SK-N-SH treated with all-trans-retinoic acid at 6 μM for 48 hours (cell line): Measurements from ENCODE around the gene HSPB2.
"Not testable (repeated sequence)": the region's sequence is repeated elsewhere in the genome, so short reads cannot be mapped to it uniquely, and the experiment has no call there.

ENCODE experiments used
- ATAC-seq: fragments of 200-7000 bp; cut with Tn5 transposase; 3 replicates; pipeline ENCODE4 v1.9.1; 2020; ENCODE audit warnings: mild to moderate bottlenecking, moderate library complexity
- ARNTL ChIP-seq: fragments of 450-650 bp; formaldehyde crosslinking; IDR thresholded peaks from 2 replicates; pipeline ENCODE4 v1.5.0; 2020; ENCODE audit warnings: low read depth, mild to moderate bottlenecking, moderate library complexity, borderline replicate concordance
- BACH2 ChIP-seq: fragments of 250-450 bp; sonication (Bioruptor Pico); IDR thresholded peaks from 2 replicates; pipeline ENCODE4 v1.9.0; 2021; ENCODE audit warnings: mild to moderate bottlenecking, borderline replicate concordance
- CSDC2 ChIP-seq: fragments of 250-450 bp; sonication (Bioruptor Pico); IDR thresholded peaks from 2 replicates; pipeline ENCODE4 v1.5.0; 2020; ENCODE audit warnings: mild to moderate bottlenecking, moderate library complexity
- ESRRG ChIP-seq: fragments of 250-450 bp; sonication (Bioruptor Pico); IDR thresholded peaks from 2 replicates; pipeline ENCODE4 v1.6.1; 2021; ENCODE audit warnings: mild to moderate bottlenecking
- GLIS3 ChIP-seq: fragments of 250-450 bp; sonication (Bioruptor Pico); IDR thresholded peaks from 2 replicates; pipeline ENCODE4 v1.5.0; 2020; ENCODE audit warnings: mild to moderate bottlenecking, moderate library complexity
- ISL1 ChIP-seq: fragments of 250-450 bp; sonication (Bioruptor Pico); IDR thresholded peaks from 2 replicates; pipeline ENCODE4 v2.1.2; 2022; ENCODE audit warnings: mild to moderate bottlenecking, moderate library complexity
- PPARA ChIP-seq: fragments of 250-450 bp; sonication (Bioruptor Pico); IDR thresholded peaks from 2 replicates; pipeline ENCODE4 v1.5.0; 2020; ENCODE audit warnings: mild to moderate bottlenecking, borderline replicate concordance
- SNAI2 ChIP-seq: fragments of 250-450 bp; sonication (Bioruptor Pico); IDR thresholded peaks from 2 replicates; pipeline ENCODE4 v1.5.0; 2020; ENCODE audit warnings: mild to moderate bottlenecking, moderate library complexity
- TCF4 ChIP-seq: fragments of 250-450 bp; sonication (Bioruptor Pico); IDR thresholded peaks from 2 replicates; pipeline ENCODE4 v1.8.0; 2021; ENCODE audit warnings: mild to moderate bottlenecking, moderate library complexity, borderline replicate concordance
- ZC3H10 ChIP-seq: fragments of 250-450 bp; sonication (Bioruptor Pico); IDR thresholded peaks from 2 replicates; pipeline ENCODE4 v1.5.1; 2021; ENCODE audit warnings: mild to moderate bottlenecking, moderate library complexity
- ZFP3 ChIP-seq: fragments of 250-450 bp; sonication (Bioruptor Pico); IDR thresholded peaks from 2 replicates; pipeline ENCODE4 v1.5.0; 2020; ENCODE audit warnings: mild to moderate bottlenecking, moderate library complexity
- ZFP30 ChIP-seq: fragments of 450-650 bp; formaldehyde crosslinking; IDR thresholded peaks from 2 replicates; pipeline ENCODE4 v1.5.0; 2022; ENCODE audit warnings: mild to moderate bottlenecking, moderate library complexity
- ZNF565 ChIP-seq: fragments of 450-650 bp; formaldehyde crosslinking; conservative IDR thresholded peaks from 2 replicates; pipeline ENCODE4 v1.5.0; 2020; ENCODE audit warnings: low read depth, mild to moderate bottlenecking, moderate library complexity
- ZNF70 ChIP-seq: fragments of 450-650 bp; formaldehyde crosslinking; IDR thresholded peaks from 2 replicates; pipeline ENCODE4 v1.5.0; 2020; ENCODE audit warnings: mild to moderate bottlenecking, moderate library complexity
- ZNF8 ChIP-seq: fragments of 450-650 bp; formaldehyde crosslinking; IDR thresholded peaks from 2 replicates; pipeline ENCODE4 v1.5.0; 2020; ENCODE audit warnings: mild to moderate bottlenecking, moderate library complexity
- TF ChIP-seq, protein P1 (sequence below): fragments of 250-450 bp; sonication (Bioruptor Pico); IDR thresholded peaks from 2 replicates; pipeline ENCODE4 v1.5.1; 2020; ENCODE audit warnings: low read depth, mild to moderate bottlenecking, moderate library complexity
- TF ChIP-seq, protein P2 (sequence below): fragments of 250-450 bp; sonication (Bioruptor Pico); IDR thresholded peaks from 2 replicates; pipeline ENCODE4 v1.5.0; 2020; ENCODE audit warnings: mild to moderate bottlenecking, moderate library complexity
- TF ChIP-seq, protein P3 (sequence below): fragments of 250-450 bp; sonication (Bioruptor Pico); IDR thresholded peaks from 2 replicates; pipeline ENCODE4 v1.8.0; 2021; ENCODE audit warnings: low read depth, mild to moderate bottlenecking, moderate library complexity, borderline replicate concordance
- TF ChIP-seq, protein P4 (sequence below): fragments of 250-450 bp; sonication (Bioruptor Pico); IDR thresholded peaks from 2 replicates; pipeline ENCODE4 v1.5.1; 2021; ENCODE audit warnings: mild to moderate bottlenecking, moderate library complexity

Gene HSPB2

DNA sequence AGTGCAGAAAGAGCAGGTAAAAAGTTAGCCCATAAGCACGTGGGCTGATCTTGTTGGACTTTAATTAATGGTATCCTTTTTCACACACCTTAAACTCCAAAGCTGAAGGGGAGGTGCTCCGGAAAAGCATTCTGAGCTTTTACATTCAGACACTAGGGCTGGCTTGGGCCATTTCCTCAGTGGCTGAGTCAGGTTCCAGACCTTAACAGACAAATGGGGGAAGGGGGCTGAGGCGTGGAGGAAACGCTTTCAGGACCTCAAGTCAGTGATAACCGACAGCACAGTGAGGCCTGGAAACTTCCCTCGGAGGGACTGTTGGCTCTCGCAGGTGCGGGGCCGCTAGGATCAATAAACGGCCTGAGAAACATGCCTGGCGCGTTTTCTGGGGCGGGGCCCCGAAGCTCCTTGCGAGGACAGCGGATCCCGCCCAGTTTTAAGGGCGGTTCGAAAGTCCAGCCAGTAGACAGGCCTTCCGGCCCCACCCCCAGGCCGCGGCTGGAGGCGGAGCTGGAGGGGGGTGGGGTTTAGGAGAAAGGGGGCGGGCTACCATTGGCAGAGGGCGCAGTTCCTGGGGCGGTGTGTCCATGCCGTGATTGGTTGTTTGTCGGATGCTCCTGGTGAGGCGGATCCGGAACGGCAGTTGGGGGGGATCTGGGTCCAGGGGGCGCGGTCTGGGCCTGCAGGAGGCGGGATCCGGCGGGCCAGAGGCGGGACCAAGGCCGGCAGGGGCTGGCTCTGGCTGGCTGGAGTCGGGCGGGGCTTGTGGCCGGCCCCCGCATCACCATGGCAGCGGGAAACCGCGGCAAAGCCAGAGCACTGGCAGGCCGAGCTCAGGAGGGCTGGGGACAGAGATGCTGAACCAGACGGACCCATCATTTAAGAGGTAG lies 14.2 kb downstream of the HSPB2 start:
- peak; percentile 95 for ATAC-seq
- no peak for TF ChIP-seq TCF4 (CRISPR knock-in tag)
- TF ChIP-seq SNAI2, result no peak

DNA sequence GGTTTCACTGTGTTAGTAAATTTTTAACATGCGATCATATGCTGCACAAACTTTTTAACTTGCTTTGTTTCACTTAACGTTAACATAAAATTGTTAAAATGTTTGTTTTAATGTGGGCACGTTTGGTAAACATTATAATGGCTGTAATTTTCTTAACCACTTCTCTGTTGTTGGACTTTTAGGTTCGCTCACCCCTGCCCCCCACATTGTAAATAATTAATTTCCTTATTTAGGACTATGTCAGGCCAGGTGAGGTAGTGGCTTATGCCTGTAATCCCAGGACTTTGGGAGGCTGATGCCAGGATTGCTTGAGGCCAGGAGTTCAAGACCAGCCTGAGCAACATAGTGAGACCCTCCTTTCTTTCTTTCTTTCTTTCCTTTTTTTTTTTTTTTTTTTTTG lies 17.9 kb downstream of the HSPB2 start:
- no peak for TF ChIP-seq ZFP30 (CRISPR knock-in tag)
- no peak for TF ChIP-seq PPARA (CRISPR knock-in tag)
- TF ChIP-seq CSDC2, result no peak
- TF ChIP-seq ARNTL, result no peak
- no peak for TF ChIP-seq GLIS3 (CRISPR knock-in tag)
- TF ChIP-seq ISL1 (CRISPR knock-in tag), result no peak
- TF ChIP-seq ESRRG, result no peak
- TF ChIP-seq TCF4 (CRISPR knock-in tag), result no peak
- TF ChIP-seq, protein P1, sequence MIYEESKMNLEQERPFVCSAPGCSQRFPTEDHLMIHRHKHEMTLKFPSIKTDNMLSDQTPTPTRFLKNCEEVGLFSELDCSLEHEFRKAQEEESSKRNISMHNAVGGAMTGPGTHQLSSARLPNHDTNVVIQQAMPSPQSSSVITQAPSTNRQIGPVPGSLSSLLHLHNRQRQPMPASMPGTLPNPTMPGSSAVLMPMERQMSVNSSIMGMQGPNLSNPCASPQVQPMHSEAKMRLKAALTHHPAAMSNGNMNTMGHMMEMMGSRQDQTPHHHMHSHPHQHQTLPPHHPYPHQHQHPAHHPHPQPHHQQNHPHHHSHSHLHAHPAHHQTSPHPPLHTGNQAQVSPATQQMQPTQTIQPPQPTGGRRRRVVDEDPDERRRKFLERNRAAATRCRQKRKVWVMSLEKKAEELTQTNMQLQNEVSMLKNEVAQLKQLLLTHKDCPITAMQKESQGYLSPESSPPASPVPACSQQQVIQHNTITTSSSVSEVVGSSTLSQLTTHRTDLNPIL (CRISPR knock-in tag), result no peak
- no peak for TF ChIP-seq BACH2 (CRISPR knock-in tag)
- TF ChIP-seq, protein P2, sequence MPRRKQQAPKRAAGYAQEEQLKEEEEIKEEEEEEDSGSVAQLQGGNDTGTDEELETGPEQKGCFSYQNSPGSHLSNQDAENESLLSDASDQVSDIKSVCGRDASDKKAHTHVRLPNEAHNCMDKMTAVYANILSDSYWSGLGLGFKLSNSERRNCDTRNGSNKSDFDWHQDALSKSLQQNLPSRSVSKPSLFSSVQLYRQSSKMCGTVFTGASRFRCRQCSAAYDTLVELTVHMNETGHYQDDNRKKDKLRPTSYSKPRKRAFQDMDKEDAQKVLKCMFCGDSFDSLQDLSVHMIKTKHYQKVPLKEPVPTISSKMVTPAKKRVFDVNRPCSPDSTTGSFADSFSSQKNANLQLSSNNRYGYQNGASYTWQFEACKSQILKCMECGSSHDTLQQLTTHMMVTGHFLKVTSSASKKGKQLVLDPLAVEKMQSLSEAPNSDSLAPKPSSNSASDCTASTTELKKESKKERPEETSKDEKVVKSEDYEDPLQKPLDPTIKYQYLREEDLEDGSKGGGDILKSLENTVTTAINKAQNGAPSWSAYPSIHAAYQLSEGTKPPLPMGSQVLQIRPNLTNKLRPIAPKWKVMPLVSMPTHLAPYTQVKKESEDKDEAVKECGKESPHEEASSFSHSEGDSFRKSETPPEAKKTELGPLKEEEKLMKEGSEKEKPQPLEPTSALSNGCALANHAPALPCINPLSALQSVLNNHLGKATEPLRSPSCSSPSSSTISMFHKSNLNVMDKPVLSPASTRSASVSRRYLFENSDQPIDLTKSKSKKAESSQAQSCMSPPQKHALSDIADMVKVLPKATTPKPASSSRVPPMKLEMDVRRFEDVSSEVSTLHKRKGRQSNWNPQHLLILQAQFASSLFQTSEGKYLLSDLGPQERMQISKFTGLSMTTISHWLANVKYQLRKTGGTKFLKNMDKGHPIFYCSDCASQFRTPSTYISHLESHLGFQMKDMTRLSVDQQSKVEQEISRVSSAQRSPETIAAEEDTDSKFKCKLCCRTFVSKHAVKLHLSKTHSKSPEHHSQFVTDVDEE (CRISPR knock-in tag), result no peak
- no peak for TF ChIP-seq ZC3H10
- TF ChIP-seq ZNF70 (CRISPR knock-in tag), result no peak
- TF ChIP-seq, protein P3, sequence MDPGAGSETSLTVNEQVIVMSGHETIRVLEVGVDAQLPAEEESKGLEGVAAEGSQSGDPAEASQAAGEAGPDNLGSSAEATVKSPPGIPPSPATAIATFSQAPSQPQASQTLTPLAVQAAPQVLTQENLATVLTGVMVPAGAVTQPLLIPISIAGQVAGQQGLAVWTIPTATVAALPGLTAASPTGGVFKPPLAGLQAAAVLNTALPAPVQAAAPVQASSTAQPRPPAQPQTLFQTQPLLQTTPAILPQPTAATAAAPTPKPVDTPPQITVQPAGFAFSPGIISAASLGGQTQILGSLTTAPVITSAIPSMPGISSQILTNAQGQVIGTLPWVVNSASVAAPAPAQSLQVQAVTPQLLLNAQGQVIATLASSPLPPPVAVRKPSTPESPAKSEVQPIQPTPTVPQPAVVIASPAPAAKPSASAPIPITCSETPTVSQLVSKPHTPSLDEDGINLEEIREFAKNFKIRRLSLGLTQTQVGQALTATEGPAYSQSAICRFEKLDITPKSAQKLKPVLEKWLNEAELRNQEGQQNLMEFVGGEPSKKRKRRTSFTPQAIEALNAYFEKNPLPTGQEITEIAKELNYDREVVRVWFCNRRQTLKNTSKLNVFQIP (CRISPR knock-in tag), result no peak
- no peak for TF ChIP-seq ZNF565 (CRISPR knock-in tag)
- TF ChIP-seq, protein P4, sequence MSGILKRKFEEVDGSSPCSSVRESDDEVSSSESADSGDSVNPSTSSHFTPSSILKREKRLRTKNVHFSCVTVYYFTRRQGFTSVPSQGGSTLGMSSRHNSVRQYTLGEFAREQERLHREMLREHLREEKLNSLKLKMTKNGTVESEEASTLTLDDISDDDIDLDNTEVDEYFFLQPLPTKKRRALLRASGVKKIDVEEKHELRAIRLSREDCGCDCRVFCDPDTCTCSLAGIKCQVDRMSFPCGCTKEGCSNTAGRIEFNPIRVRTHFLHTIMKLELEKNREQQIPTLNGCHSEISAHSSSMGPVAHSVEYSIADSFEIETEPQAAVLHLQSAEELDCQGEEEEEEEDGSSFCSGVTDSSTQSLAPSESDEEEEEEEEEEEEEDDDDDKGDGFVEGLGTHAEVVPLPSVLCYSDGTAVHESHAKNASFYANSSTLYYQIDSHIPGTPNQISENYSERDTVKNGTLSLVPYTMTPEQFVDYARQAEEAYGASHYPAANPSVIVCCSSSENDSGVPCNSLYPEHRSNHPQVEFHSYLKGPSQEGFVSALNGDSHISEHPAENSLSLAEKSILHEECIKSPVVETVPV (CRISPR knock-in tag), result no peak
- TF ChIP-seq ZFP3, result no peak
- TF ChIP-seq ZNF8 (CRISPR knock-in tag), result no peak
- TF ChIP-seq, all 23 proteins: peak for 0
- ATAC-seq, result no peak

DNA sequence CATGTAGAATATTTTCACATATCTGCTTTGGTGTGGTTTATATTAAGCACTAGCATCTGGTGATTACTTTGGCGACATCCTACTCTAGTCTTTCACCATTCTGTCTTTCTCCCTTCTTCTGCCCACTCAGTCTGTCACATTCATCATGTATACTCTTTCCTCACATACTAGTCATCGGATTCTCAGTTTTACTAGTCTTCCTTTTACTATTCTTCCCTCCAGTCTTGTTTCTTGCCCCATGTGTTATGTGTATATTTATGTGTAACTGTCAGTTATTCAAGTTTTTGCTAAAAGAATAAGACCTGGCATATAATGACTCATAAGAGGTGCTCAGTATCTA lies 20.0 kb downstream of the HSPB2 start:
- no peak for ATAC-seq
- TF ChIP-seq, protein P4 (CRISPR knock-in tag), result no peak
- TF ChIP-seq BACH2 (CRISPR knock-in tag), result no peak
- TF ChIP-seq ZNF8 (CRISPR knock-in tag), result no peak

DNA sequence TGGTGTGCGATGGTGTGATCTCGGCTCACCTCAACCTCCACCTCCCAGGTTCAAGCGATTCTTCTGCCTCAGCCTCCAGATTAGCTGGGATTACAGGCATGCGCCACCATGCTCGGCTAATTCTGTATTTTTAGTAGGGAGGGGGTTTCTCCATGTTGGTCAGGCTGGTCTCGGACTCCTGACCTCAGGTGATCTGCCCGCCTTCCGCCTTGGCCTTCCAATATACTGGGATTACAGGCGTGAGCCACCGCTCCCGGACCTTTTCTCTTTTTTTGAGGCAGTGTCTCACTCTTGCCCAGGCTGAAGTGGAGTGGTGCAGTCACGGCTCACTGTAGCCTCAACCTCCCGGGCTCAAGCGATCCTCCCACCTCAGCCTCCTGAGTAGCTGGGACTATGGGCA lies 20.6 kb downstream of the HSPB2 start:
- ATAC-seq, result not testable (repeated sequence)
